SH-SY5Y (cell line): Measurements from ENCODE around the gene RAD51B.

Source experiments
- GATA2 ChIP-seq: IDR thresholded peaks from 2 replicates; pipeline ENCODE4 v1.6.1; 2011; ENCODE audit warnings: mild to moderate bottlenecking, low read depth, low read length
- GATA3 ChIP-seq: IDR thresholded peaks from 2 replicates; pipeline ENCODE4 v1.6.1; 2011; ENCODE audit warnings: low read depth, mild to moderate bottlenecking, low read length, moderate library complexity

Gene RAD51B

GRCh38 chr14:68444449-68445168 is 625.0 kb downstream of the RAD51B start:
- TF ChIP-seq GATA3 (no peak), GATA2 (no peak)

DNA sequence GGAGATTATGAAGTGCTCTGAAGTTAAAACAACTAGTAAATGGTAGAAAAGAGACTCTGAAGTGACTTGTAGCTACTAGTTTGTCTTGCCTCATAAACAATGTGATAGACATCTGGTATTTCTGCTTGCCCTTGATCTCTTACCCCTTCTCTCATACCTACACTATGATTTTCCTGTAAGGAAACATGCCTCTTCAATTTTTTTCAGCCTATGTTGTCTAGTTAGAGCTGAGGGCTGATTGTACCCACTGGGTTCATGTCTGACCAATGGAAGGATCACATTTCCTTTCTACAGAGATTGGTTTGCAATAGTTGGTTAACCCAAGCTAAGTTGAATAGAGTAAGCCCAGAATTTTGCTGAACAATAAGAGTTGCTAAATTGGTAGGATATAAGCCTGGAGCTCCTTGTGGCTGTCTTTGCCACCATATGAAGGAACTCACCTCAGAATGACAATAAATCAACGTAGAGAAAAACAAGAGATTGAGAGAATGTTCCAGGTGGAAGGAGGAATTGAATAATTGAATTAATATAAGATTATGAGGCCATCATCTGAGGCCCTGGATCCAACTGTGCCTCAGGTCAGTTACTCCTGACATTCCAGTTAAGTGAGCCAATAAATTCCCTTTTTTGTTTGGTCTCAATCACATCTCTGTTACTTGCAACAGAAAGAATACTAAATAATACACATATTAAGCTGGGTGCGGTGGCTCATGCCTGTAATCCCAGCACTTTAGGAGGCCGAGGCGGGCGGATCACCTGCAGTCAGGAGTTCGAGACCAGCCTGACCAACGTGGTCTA is 626.9 kb downstream of the RAD51B start:
- no peak for TF ChIP-seq GATA3
- TF ChIP-seq GATA2, result no peak

- no peak for TF ChIP-seq GATA3
- no peak for TF ChIP-seq GATA2
Measured at GRCh38 chr14:68447581-68448251, 628.1 kb downstream of the RAD51B start.

- no peak for TF ChIP-seq GATA3
- no peak for TF ChIP-seq GATA2
Measured at GRCh38 chr14:68448252-68448902, 628.8 kb downstream of the RAD51B start.

DNA sequence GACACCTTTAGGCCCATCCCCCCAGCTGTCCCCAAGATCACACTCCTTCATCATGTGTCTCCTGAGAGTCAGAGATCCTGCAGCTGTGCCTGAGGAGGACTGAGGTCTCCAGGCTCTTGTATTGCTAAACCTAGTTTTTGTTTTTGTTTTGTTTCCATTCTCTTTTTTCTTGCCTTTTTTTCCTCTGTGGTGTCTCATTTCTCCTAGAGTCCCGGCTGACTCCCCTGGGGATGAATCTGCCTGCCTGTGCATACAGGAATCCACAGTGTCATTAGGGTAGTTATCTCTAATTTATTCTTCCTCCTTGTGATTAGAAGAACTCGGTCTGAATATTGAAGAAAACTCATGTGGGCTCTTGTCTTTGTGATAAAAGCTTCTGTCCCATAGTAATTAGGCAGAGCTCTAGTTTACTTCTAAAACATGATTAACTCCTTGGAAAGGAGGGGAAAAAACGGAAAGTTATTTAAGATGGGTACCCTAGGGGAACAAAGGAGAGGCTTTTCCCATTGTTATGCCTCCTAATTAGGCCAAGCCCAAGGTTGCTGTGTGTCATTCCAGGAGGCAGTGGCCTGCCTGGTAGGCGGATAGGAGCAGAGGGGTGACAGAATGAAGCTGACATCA is 630.1 kb downstream of the RAD51B start:
- TF ChIP-seq GATA2, result no peak

- TF ChIP-seq GATA2 (no peak), GATA3 (no peak)
Measured at GRCh38 chr14:68450391-68451120, 631.0 kb downstream of the RAD51B start.

GRCh38 chr14:68451696-68452373 is 632.3 kb downstream of the RAD51B start:
- TF ChIP-seq GATA3 (no peak), GATA2 (no peak)

DNA sequence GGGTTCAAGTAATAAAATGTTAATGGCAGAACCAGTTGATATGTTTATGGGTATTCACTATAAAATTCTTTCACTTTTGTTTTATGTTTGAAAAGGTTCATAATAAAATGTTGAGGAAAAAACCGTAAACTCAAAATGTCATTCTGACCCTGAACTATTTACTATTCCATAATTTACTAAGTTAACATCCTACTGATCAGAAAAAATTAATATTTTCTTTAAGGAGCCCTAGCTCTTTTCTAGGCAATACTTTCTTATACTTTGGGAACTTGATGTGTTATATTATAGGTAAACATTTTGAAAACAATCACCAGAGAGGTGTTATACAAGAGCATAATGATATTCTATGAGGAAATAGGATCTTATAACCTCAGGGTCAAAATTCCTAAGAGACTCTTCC is 638.7 kb downstream of the RAD51B start:
- no peak for TF ChIP-seq GATA2

DNA sequence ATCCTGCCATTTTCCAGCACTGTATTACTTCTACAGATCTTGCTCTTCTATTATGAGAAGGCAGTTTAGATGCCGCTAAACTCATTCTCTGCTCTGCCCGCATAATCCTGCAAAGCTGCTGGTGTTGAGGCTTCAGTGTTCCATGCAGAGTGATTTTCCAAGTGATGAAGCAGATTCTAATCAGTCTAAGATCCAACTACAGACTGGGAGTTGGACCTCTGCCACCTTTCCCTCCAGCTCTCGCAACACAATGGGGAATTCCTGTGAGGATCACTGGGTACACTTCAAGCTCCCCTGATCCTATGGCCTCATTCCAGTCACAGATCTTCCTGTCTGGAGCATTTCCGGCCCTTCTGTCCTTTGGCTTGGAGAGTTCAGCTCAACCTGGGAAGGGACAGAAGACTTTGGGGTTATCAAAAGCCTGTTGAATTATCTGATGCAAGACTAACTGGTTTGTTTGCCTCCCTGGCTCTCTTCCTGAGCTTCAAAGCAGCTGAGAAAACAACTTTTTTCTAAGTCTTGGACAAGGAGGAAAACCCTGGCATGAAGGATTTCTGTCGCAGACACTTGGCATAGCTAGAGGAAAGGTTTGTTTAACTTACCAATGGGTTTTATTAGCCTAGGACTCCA is 639.4 kb downstream of the RAD51B start:
- TF ChIP-seq GATA2, result no peak

GRCh38 chr14:68459480-68460136 is 640.0 kb downstream of the RAD51B start:
- TF ChIP-seq GATA3 (no peak), GATA2 (no peak)

GRCh38 chr14:68460541-68460940 is 641.0 kb downstream of the RAD51B start:
- TF ChIP-seq GATA3 (no peak), GATA2 (no peak)

DNA sequence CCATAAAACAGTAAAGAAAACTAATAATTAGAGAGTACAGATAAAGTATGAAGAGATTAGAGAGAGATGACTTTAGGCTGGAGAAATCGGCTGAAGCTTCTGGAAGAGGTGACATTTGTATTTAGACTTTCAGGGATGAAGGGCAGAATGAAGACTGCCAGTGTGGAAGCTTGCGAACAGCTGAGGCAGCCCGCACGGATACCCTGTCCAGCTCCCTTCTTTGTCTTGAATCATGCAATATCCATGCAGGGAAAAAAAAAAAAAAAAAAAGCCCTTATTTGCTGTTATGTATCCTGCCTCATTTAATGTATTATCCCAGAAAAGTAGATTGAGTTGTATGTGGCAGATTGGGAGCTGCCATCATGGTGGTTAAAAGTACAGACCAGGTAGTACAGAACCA is 641.5 kb downstream of the RAD51B start:
- no peak for TF ChIP-seq GATA3
- TF ChIP-seq GATA2, result no peak
